Fibroblast of skin of right quadriceps (primary cell): ENCODE results near the gene AEN.
A peak's percentile ranks its signal among the peaks of the same experiment; 100 is the strongest.

Experiments
- DNase-seq: peaks from one replicate; pipeline ENCODE4 v3.0.0-alpha.2; 2013

Gene AEN, protein sequence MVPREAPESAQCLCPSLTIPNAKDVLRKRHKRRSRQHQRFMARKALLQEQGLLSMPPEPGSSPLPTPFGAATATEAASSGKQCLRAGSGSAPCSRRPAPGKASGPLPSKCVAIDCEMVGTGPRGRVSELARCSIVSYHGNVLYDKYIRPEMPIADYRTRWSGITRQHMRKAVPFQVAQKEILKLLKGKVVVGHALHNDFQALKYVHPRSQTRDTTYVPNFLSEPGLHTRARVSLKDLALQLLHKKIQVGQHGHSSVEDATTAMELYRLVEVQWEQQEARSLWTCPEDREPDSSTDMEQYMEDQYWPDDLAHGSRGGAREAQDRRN

DNA sequence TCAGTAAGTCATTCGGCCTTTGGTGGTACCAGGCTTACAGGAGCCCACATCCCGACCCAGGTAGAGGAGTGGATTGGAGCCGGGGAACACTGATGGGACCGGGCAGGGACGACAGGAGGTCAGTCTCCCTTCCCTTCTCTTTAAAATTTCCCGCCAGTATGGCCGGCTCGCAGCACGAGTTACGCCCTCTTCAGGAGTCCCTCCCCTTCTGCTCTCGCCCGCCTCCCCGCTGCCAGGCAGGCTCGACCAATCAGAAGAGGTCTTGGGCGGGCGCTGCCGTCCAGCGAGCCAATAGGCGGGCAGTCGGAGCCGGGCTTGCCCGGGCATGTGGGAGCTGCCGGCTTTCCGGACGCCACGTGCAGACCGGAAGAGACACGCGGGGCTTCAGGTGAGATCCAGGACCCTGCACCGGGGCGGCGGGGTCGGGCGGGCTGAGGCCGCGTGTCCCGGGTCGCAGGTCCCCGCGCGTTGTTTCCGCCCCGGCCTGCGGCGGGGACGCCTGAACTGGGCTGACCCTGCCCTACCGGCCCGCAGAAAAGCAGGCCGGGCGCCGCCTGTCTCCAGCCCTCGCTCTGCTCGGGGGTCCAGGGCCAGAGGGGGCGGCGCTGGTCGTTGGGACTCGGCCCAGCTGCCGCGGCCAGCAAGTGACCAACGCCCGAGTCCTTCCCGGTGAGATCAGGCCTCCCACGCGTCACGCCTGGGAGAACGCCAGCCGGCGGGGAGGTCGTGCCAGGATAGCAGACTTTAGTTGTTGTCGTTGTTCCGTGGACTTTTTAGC is at the start of gene AEN:
AEN (plus strand) TSS at position 346 of the 778 bp plus-strand sequence. CDS start 4,870 bp downstream, outside the sequence.
- DNase-seq, result peak; percentile 95

DNA sequence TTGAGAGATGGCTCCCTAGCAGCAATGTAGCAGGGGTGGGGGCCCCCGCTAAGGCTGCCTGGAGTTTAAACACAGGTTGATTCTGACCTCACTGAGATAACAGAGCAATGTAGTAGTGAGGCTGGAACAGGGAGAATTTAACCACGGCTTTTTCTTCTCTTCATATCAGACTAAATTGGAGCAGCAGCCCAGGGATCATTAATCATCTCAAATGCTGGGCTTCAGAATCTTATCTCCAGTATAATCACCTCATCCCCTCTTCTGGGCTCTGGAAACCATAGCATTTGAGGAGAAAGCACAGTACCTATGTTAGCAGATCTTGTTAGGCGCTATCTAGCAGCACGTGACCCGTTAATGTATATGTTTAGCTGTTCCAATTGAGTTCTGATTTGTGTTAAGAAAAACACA is 49.3 kb upstream of the AEN start:
- DNase-seq, result no peak

DNA sequence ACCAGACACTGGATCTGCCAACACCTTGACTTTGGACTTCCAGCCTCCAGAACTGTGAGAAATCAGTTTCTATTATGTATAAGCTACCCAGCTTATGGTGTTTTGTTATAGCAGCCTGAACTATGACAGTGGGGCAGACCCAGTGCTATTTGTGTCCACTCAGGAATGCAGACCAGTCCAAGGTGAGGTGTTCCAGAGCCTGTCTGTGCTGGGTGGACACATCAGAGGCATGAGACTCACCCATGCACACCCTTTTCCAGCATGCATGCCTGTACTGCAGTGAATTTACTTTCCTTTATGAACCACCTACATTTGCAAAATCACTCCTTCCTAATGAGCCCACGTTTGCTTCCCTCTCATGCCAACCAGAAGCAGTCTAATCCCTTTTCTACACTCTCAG is 47.1 kb upstream of the AEN start:
- no peak for DNase-seq

DNA sequence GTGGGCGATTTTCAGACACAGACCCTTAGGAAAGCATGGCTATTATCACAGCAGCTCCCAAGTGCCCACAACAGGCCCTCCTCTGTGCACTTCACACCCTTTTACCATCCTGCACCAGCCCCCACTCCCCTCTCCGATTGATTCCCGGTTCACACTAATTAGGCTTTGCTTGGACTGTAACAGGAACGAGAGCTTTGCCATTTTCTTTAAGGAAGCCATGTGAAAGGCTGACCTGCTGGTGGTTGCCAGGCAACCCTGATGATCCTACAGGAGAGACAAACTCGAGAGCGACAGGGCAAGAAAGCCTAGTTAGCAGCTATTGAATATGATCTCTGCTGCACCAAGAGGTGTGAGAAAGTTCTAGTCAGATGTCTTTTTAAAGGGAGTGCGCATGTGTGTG is 46.5 kb upstream of the AEN start:
- DNase-seq, result no peak

DNA sequence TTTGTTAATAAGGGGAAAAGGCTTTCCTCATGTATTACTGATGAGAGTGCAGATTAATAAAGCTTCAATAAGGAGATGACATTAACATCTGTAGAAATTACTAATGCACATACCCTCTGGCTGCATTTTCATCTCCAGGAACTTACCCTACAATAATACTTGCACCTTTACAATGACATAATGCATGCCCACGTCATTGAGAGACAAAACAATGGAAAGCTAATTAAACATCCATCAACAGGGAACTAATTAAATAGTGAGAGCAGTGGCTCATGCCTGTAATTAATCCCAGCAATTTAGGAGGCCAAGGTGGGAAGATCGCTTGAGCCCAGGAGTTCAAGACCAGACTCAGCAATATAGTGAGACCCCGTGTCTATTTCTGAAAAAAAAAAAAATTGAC is 41.8 kb upstream of the AEN start:
- no peak for DNase-seq

DNA sequence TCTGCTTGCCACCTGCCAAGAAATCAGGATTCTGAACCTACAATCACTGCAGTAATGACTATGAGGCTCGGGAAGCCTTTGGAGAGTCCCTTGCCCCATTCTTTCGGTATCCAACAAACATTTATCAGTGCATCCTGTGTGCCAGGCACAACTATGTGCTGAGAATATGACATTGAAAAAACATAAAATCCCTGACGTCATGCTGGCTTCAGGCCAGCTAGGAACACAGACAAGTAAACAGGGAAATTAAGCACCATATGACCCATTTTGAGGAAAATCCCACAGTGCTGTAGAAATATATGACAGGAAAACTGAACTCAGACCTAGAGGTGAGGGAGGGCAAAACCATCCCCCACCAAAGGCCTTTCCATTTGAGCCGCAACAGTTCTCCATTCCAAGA is 40.6 kb upstream of the AEN start:
- DNase-seq, result no peak

DNA sequence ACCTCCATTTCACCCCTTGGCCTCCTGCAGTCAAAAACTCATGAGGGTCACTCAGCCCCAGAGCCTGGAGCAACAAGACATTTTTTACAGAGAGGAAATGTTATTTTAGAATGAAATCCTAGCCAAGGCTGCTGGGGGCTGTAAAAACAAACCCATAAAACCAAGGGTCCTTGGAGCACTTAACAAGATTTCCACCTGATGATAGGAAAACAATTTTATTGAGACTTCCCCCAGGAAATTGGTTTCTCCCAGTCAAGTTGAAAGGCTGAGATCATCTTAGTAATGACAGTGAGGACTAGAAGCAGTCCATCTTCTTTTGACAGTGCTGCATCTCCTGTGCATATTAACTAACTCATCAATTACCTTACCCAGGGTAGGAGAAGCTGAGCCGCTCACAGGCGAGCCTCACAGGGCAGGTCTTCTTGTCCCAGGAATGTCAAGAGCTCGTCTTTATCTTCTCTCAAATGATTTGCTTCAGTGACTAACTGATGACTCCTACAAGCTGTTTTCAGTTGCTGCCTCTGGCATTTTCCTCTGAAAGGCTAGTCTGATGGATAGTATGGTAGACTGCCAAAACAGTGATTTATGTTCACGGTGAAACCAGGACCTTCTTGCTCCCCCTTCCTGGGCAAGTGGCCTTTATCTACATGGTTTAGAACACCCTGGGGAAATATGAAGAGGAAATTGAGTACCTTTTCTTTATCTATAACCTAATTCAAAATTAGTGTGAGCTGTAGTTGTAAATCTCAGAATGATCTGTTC is 34.6 kb upstream of the AEN start:
- DNase-seq, result peak; percentile 5

DNA sequence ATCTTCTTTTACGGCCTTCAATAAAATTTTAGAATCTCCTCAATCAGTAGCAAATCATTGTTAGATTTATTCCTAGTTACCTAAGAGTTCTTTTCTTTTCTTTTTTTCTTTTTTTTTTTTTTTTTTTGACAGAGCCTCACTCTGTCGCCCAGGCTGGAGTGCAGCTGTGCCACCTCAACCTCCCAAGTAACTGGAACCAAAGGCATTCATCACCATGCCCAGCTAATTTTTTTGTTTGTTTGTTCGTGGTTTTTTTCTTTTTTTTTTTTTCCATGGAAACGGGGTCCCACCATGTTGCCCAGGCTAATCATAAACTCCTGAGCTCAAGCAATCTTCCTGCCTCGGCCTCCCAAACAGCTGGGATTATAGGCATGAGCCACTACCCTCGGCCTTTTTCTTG is 30.4 kb upstream of the AEN start:
- DNase-seq, result no peak

DNA sequence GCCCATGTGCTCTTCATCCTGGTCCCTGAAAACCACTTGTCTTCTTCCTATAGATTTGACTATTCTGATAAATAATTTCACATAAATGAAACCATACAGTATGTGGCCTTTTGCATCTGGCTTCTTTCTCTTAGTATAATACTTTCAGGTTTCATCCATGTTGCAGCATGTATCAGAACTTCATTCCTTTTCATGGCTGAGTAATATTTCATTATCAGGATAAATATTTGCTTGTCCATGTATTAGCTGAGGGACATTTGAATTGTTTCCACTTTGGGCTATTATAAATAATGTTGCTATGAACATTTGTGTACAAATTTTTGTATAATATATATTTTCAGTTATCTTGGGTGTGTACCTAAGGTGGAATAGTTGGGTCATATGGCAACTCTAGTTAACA is 29.8 kb upstream of the AEN start:
- no peak for DNase-seq

DNA sequence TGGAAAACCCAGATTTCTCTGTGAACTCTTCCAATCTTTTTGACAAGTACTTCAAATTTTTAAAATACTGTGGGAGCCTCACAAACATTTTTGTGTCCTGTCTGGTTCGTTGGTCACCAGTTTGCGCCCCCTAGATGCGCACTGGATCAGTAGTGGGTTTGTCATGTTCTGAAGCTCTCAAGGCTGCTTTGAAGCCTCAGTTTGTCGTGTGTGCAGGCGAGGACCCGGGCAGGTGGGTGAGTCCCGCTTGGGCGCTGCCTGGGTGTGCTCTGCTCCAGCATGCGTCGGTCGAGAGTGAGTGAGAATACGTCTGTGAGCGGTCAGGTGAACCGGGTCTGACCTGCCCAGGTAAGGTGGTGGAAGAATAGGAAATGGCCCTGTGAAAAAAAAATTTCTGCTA is 17.3 kb upstream of the AEN start:
- DNase-seq, result no peak

DNA sequence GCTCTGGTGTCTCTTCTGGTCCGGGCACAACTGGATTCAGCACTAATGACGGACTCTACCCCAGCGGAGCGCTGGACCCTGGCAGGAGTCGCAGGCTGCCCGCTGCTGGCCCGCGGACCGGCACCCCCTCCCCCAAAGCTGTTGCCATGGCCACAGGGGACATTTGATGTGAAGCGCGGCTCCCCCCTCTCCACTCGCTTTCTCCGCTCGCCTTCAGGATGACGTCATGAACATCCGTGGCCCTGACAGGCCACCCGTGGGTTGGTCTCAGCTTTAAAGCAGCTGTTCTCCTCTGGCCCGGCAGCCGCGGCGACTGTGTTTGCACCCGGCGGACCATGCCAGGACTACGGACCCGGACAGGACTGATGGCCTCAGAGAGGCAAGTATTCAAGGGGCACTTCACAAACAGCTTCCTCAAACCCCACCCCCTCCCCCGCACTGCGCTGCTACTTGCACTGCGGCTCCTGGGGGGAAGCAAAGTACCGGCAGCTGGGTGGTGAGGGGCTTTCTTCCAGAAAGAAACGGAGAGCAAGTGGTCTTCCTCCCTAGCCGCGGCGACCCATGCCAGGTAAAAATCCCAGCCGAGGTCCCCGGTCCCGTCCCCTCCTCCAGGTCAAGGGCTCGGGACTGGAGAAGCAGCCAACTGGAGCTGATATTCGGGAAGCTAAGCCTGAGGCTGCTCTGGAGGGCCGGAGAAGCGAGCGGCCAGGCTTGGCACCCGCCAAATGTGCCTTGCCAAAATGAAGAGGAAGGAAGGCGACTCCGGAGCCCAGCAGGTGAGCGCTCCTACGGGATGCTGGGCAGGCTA is 16.6 kb upstream of the AEN start:
- DNase-seq, result no peak

DNA sequence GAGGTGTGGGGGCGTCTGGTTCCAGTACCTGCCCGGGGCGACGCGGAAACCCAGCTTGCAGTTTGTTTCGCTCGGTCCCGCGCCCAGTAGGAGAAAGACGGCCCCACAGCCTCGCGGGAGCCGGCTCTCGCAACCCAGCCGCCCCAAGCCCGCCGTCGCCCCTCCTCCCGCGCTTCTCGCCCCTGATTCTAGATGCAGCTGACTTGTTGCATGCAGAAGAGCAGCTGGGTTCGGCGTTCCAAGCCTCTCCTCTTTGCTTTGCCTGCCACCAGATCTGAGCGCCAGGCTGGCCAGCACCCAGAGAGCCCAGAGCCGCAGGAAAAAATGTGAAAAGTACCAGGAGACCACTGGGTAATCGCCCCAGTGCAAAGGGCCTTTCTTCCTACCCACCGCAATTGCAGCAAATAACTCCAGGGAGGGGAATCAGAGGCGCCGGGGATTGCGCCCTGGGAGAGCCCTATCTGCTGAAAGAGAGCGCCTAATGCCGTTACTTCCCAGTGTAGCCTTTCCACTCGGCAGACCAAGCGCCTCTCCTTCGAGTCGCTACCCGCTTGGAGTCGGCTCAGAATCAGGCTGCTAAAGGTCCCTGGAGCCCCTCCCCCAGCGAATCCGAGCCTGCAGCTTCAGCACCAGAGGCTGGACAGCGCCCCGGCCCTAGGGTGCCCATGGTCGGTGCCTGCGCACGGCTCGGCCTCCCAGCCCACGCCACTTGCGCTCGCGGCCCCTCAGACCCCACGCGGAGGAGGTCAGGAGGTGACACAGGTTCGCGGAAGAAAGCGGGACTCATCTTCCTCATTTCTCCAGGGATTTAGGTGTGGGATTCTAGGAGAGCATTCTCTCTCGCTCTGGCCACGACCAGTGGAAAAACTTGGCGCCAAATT is 15.7 kb upstream of the AEN start:
- DNase-seq, result peak; percentile 34

DNA sequence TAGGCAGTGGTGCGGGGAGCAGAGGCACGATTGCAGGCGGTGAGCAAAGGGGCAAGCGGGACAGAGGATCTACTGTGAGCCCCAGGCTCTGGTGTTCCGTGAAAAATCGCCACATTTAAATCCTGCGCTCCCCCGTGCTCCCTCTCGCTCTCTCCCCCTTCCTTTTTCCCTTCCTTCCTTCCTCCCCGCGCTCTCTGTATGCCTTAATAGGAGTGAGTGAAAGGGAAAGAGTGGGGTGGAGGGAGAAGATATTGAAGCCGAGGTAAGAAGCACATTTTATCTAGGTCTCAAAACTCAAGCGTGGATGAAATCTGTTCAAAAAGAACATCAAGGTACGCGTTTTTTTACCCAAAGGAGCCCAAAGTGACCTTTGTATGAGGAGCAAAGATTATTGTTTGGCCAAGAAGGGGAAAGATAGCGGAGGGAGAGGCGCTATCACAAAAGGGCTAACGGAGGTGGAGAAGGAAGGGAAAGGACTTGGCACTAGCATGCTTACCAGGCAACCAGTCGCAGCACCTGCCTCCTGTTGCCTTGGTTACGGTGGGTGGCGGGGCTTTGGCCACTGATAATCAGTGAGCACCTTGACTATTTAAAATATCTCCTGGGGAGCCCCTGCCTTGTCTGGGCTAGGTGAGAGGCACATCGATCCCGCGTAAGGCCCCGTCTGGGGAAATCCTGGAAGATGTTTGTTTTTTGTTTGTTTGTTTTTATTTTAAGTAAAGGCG is 14.9 kb upstream of the AEN start:
- DNase-seq, result no peak

DNA sequence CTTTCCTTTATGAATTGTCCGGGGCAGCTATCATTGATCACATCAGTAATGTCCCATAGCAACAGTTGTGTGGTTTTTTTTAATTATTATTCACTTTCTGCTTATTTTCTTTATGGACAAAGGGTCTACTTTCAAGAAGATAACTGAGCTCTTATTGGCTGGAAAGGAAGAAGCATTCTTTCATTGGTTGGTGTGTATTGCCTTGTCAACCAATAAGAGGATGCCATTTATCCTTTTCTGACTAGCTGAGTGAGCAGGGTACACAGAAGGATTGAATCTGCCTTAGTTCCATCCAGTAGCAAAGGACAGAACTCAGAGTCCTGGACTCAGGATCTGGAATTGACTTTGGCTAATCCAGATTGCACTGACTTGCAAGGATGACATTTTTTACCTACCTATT is 13.2 kb upstream of the AEN start:
- no peak for DNase-seq

DNA sequence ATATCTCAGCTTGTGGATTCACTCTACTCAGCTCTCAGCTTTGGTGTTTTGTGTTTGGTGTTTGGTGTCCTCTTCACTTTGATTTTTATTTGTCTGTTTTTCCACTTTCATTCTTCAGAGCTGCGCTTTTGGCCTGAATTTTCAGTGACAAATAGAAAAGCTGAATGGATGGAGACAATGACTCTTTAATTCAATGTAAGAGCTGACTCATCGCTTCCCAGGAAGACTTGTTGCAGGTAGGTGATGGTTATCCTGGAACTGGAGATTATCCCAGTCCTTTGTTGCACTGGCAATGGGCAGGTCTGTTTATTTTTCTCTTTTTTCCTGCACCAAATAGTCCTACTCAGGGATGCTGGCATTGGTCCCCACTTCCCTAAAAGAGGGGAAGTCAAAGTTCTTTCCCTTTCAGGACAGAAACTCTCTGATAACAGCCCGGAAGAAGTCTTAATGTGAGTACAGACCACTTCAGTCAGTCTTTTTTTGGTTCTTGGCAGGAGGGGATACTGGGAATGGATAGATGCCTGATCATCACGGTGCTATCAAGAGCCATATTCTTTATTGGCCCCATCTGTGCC is 12.4 kb upstream of the AEN start:
- DNase-seq, result no peak

DNA sequence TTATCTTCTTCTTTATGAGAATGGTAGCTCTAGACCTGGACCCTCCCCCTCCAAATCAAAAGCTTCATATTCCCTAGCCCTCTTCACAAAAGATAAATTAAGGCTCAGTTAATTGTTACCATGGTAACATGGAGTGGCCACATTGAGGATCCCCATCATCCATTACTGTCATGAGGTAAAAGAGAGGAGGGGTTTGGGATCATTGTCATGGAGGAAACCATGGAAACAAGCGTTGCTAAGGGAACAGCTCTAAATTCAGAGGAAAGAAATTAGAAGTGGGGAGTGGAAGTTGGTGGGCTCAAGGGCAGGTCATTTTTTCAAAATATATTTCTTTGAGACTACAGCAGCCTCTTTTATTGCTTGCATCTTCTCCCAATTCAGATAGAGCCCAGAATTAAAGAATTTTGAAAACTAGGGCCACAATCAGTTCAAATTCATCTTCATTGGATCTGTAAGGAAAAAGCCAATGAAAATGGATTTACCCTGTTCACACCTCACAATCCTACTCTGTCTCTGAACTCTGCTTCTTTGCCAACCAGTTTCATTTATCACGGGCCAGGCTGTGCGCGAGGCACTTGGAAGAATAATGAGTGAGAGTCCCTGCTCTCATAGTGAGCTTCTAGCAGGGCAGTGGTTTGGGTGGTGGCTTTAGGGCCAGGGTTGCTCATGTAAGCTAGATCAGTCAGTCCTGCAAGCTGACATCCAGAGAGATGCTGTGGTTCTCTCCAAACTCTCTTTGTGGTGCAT is 11.6 kb upstream of the AEN start:
- no peak for DNase-seq

DNA sequence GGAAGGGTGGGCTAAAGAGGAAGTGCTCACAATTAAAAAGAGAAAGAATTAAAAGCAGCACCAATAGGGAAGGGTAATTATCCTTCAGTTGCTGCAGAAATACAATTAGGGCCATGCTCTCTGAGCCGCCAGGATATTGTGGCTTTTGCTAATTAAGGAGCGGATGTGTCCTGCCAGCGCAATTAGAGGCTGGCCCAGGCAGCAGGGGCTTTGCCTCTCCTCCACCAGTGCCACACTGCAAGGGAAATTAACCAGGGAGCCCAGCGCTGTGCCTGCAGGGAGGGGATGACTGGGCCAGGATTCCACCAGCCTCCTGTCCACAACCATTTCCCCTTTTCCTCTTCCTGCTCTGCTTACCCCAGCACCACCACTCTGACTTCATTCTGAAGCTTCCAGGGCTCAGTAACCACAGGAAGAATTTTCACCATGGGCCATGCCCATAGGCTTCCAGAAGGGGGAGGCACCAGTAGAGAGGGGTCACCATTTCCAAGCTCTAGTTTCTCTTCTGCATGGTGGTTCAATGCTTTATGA is 10.4 kb upstream of the AEN start:
- DNase-seq, result peak; percentile 39

DNA sequence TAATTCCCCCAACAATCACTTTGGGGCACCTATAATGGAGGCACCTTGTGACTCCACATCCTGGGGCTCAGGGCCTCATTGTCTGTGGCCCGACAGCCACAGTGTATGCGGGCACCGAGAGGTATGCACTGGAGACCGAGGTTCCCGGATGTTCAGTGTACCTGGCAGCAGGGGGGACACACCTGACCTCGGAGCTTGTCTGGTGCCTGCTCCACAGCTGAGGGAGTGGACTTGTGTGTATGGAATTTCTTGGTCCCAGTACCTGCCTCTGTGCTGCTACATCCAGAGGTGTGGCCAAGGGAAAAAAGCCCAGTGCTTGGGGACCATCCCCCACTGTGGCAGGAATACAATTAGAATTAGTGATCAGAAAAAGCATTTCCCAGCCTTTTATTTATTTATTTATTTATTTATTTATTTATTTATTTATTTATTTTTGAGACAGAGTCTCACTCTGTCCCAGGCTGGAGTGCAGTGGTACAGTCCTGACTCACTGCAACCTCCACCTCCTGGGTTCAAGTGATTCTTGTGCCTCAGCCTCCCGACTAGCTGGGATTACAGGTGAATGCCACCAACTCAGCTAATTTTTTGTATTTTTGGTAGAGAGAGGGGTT is 8.8 kb upstream of the AEN start:
- no peak for DNase-seq
